ENCODE results near the gene P4HA3. TPM values are rescaled to one million over a fixed set of nuclear protein-coding genes. Genes with fewer than 3 reads are reported as not detected.

The P4HA3 gene
- total RNA-seq, 3 donors from 2014 or later (not counting 1 experiment from before 2014, with no cell fraction given): not detected

DNA sequence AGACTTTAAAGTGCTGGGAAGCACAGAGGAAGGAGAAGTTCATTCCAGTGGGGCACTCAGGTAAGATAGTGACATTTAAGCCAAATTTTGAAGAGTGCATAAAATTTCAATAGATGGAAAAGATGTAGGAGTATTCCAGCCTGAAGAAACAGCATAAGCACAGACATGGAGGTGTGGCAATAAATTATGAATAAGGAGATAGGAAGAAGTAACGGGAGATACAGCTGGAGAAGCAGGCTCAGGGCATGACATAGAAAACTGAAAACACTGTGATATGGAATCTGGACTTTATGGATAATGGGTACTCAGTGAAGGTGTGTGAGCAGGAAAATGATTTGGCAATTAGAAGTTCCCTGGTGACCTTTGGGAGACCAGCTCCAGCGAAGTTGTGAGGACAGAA lies 33.3 kb downstream of the P4HA3 start:
- ATAC-seq (no peak), DNase-seq (no peak)
- Mint-ChIP-seq H3K4me3 (no peak overlapping the region), H3K36me3 (no peaks in the 10 kb centered on the region), H3K9me3 (no peaks in the 10 kb centered on the region), H3K4me1 (no peaks in the 10 kb centered on the region), H3K27ac (no peak overlapping the region), H3K27me3 (ENCODE audit: low read depth in 2 of 2) (peaks cover 11 to 38% of the 10 kb centered on the region in 2 donors)
- Histone ChIP-seq H3K4me1 (ENCODE audit: control insufficient read depth, insufficient read depth, low read length) (no peaks in the 10 kb centered on the region), H3K27ac (ENCODE audit: low read length) (no peak overlapping the region), H3K9me3 (ENCODE audit: control insufficient read depth, insufficient read depth, low read length) (no peaks in the 10 kb centered on the region), H3K36me3 (ENCODE audit: control insufficient read depth, insufficient read depth, low read length) (no peaks in the 10 kb centered on the region), H3K27me3 (ENCODE audit: control insufficient read depth, insufficient read depth, low read length) (no peaks in the 10 kb centered on the region), H3K4me3 (ENCODE audit: low read length) (no peak overlapping the region)
- 99% methylated on average over 2 of the region's 2 CpGs for WGBS (ENCODE audit: insufficient coverage)
- intact Hi-C loops (cut with micrococcal nuclease): no loop called here
- TF ChIP-seq, protein P1, sequence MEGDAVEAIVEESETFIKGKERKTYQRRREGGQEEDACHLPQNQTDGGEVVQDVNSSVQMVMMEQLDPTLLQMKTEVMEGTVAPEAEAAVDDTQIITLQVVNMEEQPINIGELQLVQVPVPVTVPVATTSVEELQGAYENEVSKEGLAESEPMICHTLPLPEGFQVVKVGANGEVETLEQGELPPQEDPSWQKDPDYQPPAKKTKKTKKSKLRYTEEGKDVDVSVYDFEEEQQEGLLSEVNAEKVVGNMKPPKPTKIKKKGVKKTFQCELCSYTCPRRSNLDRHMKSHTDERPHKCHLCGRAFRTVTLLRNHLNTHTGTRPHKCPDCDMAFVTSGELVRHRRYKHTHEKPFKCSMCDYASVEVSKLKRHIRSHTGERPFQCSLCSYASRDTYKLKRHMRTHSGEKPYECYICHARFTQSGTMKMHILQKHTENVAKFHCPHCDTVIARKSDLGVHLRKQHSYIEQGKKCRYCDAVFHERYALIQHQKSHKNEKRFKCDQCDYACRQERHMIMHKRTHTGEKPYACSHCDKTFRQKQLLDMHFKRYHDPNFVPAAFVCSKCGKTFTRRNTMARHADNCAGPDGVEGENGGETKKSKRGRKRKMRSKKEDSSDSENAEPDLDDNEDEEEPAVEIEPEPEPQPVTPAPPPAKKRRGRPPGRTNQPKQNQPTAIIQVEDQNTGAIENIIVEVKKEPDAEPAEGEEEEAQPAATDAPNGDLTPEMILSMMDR (IDR thresholded peaks at IDR 0.05): no peak

GRCh38 chr11:74276581-74276980 lies 34.9 kb downstream of the P4HA3 start:
- Histone ChIP-seq H3K4me1 (ENCODE audit: control insufficient read depth, insufficient read depth, low read length) (no peaks in the 10 kb centered on the region), H3K36me3 (ENCODE audit: control insufficient read depth, insufficient read depth, low read length) (no peaks in the 10 kb centered on the region), H3K4me3 (ENCODE audit: low read length) (no peak overlapping the region), H3K27me3 (ENCODE audit: control insufficient read depth, insufficient read depth, low read length) (no peaks in the 10 kb centered on the region), H3K27ac (ENCODE audit: low read length) (no peak overlapping the region), H3K9me3 (ENCODE audit: control insufficient read depth, insufficient read depth, low read length) (no peaks in the 10 kb centered on the region)
- H3K27me3 Mint-ChIP-seq (ENCODE audit: low read depth in 2 of 2): peaks cover 13 to 51% of the 10 kb centered on the region in 2 donors
- 100% methylated on average over 1 of the region's 2 CpGs for WGBS (ENCODE audit: insufficient coverage)
- ATAC-seq (no peak), DNase-seq (no peak)
- no peak overlapping the region for H3K4me3 Mint-ChIP-seq
- no peak overlapping the region for H3K27ac Mint-ChIP-seq
- no peaks in the 10 kb centered on the region for H3K36me3 Mint-ChIP-seq
- intact Hi-C loops (cut with micrococcal nuclease): no loop called here
- H3K9me3 Mint-ChIP-seq: no peaks in the 10 kb centered on the region
- H3K4me1 Mint-ChIP-seq: no peaks in the 10 kb centered on the region
- TF ChIP-seq, protein P1 (IDR thresholded peaks at IDR 0.05): no peak

- DNase-seq: no peak
- Mint-ChIP-seq H3K9me3 (no peaks in the 10 kb centered on the region), H3K36me3 (no peaks in the 10 kb centered on the region), H3K27me3 (ENCODE audit: low read depth in 2 of 2) (peaks cover 14 to 59% of the 10 kb centered on the region in 2 donors), H3K27ac (no peak overlapping the region), H3K4me1 (peaks cover 0 to 6% of the 10 kb centered on the region in 2 donors), H3K4me3 (no peak overlapping the region)
- no peak for ATAC-seq
- H3K4me3 ChIP-seq (ENCODE audit: low read length): no peak overlapping the region
- no peaks in the 10 kb centered on the region for H3K27me3 ChIP-seq (ENCODE audit: control insufficient read depth, insufficient read depth, low read length)
- intact Hi-C loops (cut with micrococcal nuclease): no loop called here
- TF ChIP-seq, protein P1 (IDR thresholded peaks at IDR 0.05): no peak
- H3K36me3 ChIP-seq (ENCODE audit: control insufficient read depth, insufficient read depth, low read length): no peaks in the 10 kb centered on the region
- no peak overlapping the region for H3K27ac ChIP-seq (ENCODE audit: low read length)
- no peaks in the 10 kb centered on the region for H3K9me3 ChIP-seq (ENCODE audit: control insufficient read depth, insufficient read depth, low read length)
- WGBS (ENCODE audit: insufficient coverage): 93% methylated on average over 4 of the region's 4 CpGs
- no peaks in the 10 kb centered on the region for H3K4me1 ChIP-seq (ENCODE audit: control insufficient read depth, insufficient read depth, low read length)
Measured at GRCh38 chr11:74272276-74272675, 39.2 kb downstream of the P4HA3 start.

GRCh38 chr11:74269161-74269811 lies 42.2 kb downstream of the P4HA3 start:
- WGBS (ENCODE audit: insufficient coverage): 40% methylated on average over 11 of the region's 11 CpGs
- H3K4me3 Mint-ChIP-seq: no peak overlapping the region
- intact Hi-C loops (cut with micrococcal nuclease): no loop called here
- H3K9me3 ChIP-seq (ENCODE audit: control insufficient read depth, insufficient read depth, low read length): no peaks in the 10 kb centered on the region
- no peaks in the 10 kb centered on the region for H3K36me3 Mint-ChIP-seq
- no peaks in the 10 kb centered on the region for H3K9me3 Mint-ChIP-seq
- TF ChIP-seq, protein P1 (IDR thresholded peaks at IDR 0.05): no peak
- H3K27me3 Mint-ChIP-seq (ENCODE audit: low read depth in 2 of 2): peaks cover 12 to 43% of the 10 kb centered on the region in 2 donors
- H3K27me3 ChIP-seq (ENCODE audit: control insufficient read depth, insufficient read depth, low read length): no peaks in the 10 kb centered on the region
- peak in 1 of 3 donors; percentile 49 for ATAC-seq
- H3K4me1 Mint-ChIP-seq: peaks cover 0 to 6% of the 10 kb centered on the region in 2 donors
- H3K27ac Mint-ChIP-seq: no peak overlapping the region
- peak in 1 of 2 donors; percentile 45 for DNase-seq
- no peak overlapping the region for H3K27ac ChIP-seq (ENCODE audit: low read length)
- H3K36me3 ChIP-seq (ENCODE audit: control insufficient read depth, insufficient read depth, low read length): no peaks in the 10 kb centered on the region
- H3K4me3 ChIP-seq (ENCODE audit: low read length): no peak overlapping the region
- no peaks in the 10 kb centered on the region for H3K4me1 ChIP-seq (ENCODE audit: control insufficient read depth, insufficient read depth, low read length)
